ENCODE measurements around the gene CNKSR2. TPM values are rescaled to one million over a fixed set of nuclear protein-coding genes. Genes with fewer than 3 reads are reported as not detected.

Gene CNKSR2
- total and polyA plus RNA-seq, 2 of the 13 experiments (the other 11 are each of a cell fraction or from before 2014, with no cell fraction given), result not detected

DNA sequence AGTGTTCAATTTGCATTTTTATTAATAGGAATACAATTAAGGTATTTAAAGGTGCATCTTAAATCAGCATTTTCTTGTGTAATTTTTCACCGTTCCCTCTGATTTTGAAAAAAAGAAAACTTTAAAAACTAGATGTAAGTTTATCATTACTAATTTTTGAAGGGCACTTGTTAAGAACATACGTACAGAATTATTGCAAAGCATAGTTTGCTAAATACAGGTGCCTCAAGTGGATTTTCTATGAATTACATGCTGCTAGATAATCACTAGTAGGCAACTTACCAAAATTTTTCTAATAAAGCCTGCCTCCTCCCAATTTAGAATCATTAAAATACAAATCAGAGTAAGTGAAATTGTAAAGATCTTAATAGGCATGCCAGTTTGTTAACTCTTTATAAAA is 8.5 kb downstream of the CNKSR2 start:
- Histone ChIP-seq H3K27me3 (ENCODE audit: control insufficient read depth in 1 of 2, insufficient read depth in 2 of 2, low read length in 2 of 2) (no peaks in the 10 kb centered on the region), H3K4me1 (ENCODE audit: insufficient read depth, low read length) (no peaks in the 10 kb centered on the region), H3K9me3 (ENCODE audit: low read length) (no peaks in the 10 kb centered on the region), H3K9ac (ENCODE audit: insufficient read depth, low read depth, low read length) (no peak overlapping the region), H3K36me3 (replicated peaks in 1 of 2; ENCODE audit: control insufficient read depth in 1 of 2, insufficient read depth in 2 of 2, low read length in 2 of 2) (no peaks in the 10 kb centered on the region), H2AFZ (ENCODE audit: low read length) (no peak overlapping the region), H3K27ac (ENCODE audit: extremely low read length, insufficient read depth, low read length) (no peak overlapping the region), H3K4me3 (replicated peaks in 1 of 3; ENCODE audit: insufficient read depth in 1 of 3, low read depth in 2 of 3, low read length in 3 of 3) (no peak overlapping the region), H4K20me1 (ENCODE audit: insufficient read depth, low read length) (no peaks in the 10 kb centered on the region), H3K79me2 (ENCODE audit: insufficient read depth, low read length) (no peaks in the 10 kb centered on the region), H3K4me2 (ENCODE audit: low read depth, low read length) (no peak overlapping the region)
- intact Hi-C loops (cut with micrococcal nuclease; ENCODE audit: unreplicated experiment), result no loop called here
- DNase-seq (ENCODE audit: low spot score), result no peak
- 2% methylated on average over 2 of the region's 2 CpGs for WGBS (ENCODE audit: low lambda C conversion rate)
- FAIRE-seq, result no peak
- CTCF ChIA-PET (ENCODE audit: low intra/inter-chr PET ratio, low total read pairs), result no interaction called here
- BruUV-seq (replicated peaks), result no TSS peak
- no peak for ATAC-seq
- in situ Hi-C loops (cut with HindIII; ENCODE audit: extremely low pct_ligation_motif_present, low pct_unique_long_range_greater_than_20kb), result no loop called here
- POLR2A ChIA-PET, result no interaction called here
- TF ChIP-seq NR2F1 (CRISPR knock-in tag; IDR thresholded peaks at IDR 0.05) (no peak), BRD4 (CRISPR knock-in tag; IDR thresholded peaks at IDR 0.05) (no peak), KLF9 (CRISPR knock-in tag; IDR thresholded peaks at IDR 0.05; ENCODE audit: low read depth) (no peak), ZFP62 (CRISPR knock-in tag; IDR thresholded peaks at IDR 0.05) (no peak), ZNF891 (CRISPR knock-in tag; IDR thresholded peaks at IDR 0.05) (no peak), CENPX (CRISPR knock-in tag; IDR thresholded peaks at IDR 0.05) (no peak), MBNL3 (CRISPR knock-in tag; conservative IDR thresholded peaks at IDR 0.05) (no peak), HNRNPLL (IDR thresholded peaks at IDR 0.05; ENCODE audit: low read depth, low read length, poor library complexity, severe bottlenecking) (no peak), MZF1 (CRISPR knock-in tag; IDR thresholded peaks at IDR 0.05; ENCODE audit: borderline replicate concordance) (no peak), REPIN1 (CRISPR knock-in tag; IDR thresholded peaks at IDR 0.05; ENCODE audit: borderline replicate concordance, low read depth) (no peak)
- TF ChIP-seq, protein P1, sequence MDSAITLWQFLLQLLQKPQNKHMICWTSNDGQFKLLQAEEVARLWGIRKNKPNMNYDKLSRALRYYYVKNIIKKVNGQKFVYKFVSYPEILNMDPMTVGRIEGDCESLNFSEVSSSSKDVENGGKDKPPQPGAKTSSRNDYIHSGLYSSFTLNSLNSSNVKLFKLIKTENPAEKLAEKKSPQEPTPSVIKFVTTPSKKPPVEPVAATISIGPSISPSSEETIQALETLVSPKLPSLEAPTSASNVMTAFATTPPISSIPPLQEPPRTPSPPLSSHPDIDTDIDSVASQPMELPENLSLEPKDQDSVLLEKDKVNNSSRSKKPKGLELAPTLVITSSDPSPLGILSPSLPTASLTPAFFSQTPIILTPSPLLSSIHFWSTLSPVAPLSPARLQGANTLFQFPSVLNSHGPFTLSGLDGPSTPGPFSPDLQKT (CRISPR knock-in tag; IDR thresholded peaks at IDR 0.05; ENCODE audit: borderline replicate concordance), result no peak
- TF ChIP-seq, protein P2, sequence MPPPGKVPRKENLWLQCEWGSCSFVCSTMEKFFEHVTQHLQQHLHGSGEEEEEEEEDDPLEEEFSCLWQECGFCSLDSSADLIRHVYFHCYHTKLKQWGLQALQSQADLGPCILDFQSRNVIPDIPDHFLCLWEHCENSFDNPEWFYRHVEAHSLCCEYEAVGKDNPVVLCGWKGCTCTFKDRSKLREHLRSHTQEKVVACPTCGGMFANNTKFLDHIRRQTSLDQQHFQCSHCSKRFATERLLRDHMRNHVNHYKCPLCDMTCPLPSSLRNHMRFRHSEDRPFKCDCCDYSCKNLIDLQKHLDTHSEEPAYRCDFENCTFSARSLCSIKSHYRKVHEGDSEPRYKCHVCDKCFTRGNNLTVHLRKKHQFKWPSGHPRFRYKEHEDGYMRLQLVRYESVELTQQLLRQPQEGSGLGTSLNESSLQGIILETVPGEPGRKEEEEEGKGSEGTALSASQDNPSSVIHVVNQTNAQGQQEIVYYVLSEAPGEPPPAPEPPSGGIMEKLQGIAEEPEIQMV (CRISPR knock-in tag; IDR thresholded peaks at IDR 0.05; ENCODE audit: low read depth), result no peak
- TF ChIP-seq, protein P3, sequence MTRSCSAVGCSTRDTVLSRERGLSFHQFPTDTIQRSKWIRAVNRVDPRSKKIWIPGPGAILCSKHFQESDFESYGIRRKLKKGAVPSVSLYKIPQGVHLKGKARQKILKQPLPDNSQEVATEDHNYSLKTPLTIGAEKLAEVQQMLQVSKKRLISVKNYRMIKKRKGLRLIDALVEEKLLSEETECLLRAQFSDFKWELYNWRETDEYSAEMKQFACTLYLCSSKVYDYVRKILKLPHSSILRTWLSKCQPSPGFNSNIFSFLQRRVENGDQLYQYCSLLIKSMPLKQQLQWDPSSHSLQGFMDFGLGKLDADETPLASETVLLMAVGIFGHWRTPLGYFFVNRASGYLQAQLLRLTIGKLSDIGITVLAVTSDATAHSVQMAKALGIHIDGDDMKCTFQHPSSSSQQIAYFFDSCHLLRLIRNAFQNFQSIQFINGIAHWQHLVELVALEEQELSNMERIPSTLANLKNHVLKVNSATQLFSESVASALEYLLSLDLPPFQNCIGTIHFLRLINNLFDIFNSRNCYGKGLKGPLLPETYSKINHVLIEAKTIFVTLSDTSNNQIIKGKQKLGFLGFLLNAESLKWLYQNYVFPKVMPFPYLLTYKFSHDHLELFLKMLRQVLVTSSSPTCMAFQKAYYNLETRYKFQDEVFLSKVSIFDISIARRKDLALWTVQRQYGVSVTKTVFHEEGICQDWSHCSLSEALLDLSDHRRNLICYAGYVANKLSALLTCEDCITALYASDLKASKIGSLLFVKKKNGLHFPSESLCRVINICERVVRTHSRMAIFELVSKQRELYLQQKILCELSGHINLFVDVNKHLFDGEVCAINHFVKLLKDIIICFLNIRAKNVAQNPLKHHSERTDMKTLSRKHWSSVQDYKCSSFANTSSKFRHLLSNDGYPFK (CRISPR knock-in tag; IDR thresholded peaks at IDR 0.05; ENCODE audit: borderline replicate concordance), result no peak
- TF ChIP-seq, protein P4, sequence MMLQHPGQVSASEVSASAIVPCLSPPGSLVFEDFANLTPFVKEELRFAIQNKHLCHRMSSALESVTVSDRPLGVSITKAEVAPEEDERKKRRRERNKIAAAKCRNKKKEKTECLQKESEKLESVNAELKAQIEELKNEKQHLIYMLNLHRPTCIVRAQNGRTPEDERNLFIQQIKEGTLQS (CRISPR knock-in tag; IDR thresholded peaks at IDR 0.05), result no peak
- TF ChIP-seq, protein P5, sequence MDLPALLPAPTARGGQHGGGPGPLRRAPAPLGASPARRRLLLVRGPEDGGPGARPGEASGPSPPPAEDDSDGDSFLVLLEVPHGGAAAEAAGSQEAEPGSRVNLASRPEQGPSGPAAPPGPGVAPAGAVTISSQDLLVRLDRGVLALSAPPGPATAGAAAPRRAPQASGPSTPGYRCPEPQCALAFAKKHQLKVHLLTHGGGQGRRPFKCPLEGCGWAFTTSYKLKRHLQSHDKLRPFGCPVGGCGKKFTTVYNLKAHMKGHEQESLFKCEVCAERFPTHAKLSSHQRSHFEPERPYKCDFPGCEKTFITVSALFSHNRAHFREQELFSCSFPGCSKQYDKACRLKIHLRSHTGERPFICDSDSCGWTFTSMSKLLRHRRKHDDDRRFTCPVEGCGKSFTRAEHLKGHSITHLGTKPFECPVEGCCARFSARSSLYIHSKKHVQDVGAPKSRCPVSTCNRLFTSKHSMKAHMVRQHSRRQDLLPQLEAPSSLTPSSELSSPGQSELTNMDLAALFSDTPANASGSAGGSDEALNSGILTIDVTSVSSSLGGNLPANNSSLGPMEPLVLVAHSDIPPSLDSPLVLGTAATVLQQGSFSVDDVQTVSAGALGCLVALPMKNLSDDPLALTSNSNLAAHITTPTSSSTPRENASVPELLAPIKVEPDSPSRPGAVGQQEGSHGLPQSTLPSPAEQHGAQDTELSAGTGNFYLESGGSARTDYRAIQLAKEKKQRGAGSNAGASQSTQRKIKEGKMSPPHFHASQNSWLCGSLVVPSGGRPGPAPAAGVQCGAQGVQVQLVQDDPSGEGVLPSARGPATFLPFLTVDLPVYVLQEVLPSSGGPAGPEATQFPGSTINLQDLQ (CRISPR knock-in tag; IDR thresholded peaks at IDR 0.05), result no peak

Measured in HepG2 (cell line).